Activated CD8-positive, alpha-beta memory T cell treated with anti-CD3 and anti-CD28 coated beads for 36 hours (primary cell): ENCODE data around the gene PAQR5. TPM values are rescaled to one million over a fixed set of nuclear protein-coding genes. Genes with fewer than 3 reads are reported as not detected.
"Not testable (repeated sequence)": the region's sequence is repeated elsewhere in the genome, so short reads cannot be mapped to it uniquely, and the experiment has no call there.

ENCODE experiments used
- CTCF ChIA-PET: fragments of 350-600 bp; sonication (Branson Sonifier 250); formaldehyde crosslinking; loops from one replicate; lab custom pipeline; 2021; ENCODE audit warnings: antibody characterized with exemption; lab: Charles Lee
- POLR2A ChIA-PET: fragments of 350-600 bp; sonication (Branson Sonifier 250); formaldehyde crosslinking; loops from one replicate; lab custom pipeline; 2021; ENCODE audit warnings: antibody characterized with exemption; lab: Charles Lee
- total RNA-seq, 2 experiments: library from RNA; stranded (reverse); gene quantifications; one replicate each; pipeline ENCODE4 v1.2.3, GENCODE V29; 2021

The PAQR5 gene
- total RNA-seq, 2 experiments from 2014 or later: 0.13 TPM; not detected in 1

DNA sequence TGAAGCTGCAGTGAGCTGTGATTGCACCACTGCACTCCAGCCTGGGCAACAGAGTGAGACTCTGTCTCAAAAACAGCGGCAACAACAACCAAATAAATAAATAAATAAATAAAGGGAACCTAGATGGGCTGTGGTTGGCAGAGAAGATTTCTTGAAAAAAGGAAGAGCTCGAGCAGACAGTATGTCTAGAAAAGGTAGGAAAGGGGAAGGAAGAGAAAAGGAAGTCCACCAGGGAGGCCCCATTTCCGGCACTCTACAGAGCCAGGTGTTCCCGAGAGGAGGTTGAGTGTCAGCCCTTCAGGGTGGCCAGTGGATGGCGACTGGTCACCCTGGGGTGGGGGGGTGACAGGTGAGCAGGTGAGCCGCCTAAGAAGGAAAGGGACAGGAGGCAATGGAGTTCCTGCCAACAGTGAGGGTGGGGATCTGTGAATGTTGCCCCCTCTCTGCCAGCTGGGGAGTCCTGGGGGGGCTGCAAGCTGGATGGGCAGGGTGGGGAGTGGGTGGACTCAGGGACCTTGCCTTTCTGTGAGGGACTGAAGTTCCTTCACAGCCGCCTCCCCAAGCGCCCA, 14.8 kb downstream of the PAQR5 start:
- POLR2A ChIA-PET: no interaction called here
- CTCF ChIA-PET: no interaction called here

DNA sequence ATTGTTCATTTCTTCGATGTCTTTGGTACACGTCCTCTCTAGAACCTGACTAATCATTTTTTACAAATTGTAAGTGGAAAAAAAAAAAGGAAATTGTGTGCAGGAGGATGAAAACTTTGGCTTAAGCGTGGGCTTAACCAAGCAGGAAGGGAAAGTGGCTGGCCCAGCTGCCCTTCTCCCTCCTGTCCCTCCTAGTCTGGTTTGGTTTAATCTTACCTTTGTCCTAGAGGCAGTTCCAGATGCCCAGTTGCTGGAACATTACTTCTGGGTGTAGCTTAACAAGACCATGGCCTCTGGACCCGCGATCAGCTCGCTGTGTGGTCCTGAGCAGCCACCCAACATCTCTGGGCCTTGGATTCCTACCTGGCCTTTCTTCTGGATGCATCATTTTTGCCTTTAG, 15.4 kb downstream of the PAQR5 start:
- CTCF ChIA-PET: no interaction called here
- POLR2A ChIA-PET: no interaction called here

DNA sequence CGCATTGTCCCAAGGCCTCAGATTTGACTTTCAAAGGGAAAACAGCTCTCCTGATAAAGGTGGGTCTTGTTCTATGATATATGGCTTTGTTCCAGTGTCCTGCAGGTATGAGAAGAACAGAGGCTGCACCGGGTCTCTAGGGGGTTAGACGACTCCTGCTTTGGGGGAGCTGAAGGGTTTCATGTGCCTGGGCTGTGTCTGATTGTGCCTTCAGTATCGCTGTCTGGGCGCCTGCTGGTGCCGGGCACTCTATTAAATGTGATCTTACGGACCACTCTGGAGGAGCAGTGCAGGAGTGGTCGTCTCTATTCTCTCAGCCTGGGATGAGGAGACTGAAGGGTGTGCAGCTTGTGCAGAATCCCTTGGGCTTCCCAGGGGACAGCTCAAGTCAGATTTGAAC, 16.0 kb downstream of the PAQR5 start:
- POLR2A ChIA-PET: no interaction called here
- CTCF ChIA-PET: no interaction called here

DNA sequence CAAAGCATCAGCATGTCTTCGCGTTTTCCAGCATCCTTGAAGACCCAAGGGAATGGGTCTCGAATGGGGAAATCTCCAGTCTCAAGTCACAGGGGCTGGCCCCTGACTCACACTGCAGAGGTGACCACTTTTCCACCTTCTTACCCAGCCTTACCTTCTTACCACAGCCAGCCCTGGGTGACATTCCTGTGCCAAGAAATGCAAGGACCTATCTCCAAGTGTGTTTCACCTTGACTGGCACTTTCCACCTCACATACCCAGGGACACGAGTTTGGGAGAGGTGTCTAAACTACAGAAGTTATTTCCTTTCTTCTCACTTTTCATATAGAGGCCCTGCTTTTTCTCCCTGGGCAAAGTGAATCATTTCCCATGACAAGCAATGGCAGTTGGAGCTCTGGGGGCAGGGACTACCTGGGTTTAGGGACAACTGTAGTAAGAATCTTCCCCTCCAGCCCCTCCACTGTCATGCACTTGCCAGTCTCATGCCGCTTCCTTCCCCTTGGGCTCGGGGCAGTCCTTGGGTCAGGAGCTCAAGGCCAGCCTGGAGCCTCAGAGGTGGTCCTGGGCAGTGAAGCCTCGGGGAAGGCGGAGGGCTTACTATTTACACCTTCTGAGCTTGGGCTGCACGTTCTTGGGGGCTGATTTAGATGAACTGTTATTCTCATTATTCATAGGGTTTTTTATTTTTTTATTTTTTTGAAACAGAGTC, 16.8 kb downstream of the PAQR5 start:
- POLR2A ChIA-PET: no interaction called here
- CTCF ChIA-PET: no interaction called here

DNA sequence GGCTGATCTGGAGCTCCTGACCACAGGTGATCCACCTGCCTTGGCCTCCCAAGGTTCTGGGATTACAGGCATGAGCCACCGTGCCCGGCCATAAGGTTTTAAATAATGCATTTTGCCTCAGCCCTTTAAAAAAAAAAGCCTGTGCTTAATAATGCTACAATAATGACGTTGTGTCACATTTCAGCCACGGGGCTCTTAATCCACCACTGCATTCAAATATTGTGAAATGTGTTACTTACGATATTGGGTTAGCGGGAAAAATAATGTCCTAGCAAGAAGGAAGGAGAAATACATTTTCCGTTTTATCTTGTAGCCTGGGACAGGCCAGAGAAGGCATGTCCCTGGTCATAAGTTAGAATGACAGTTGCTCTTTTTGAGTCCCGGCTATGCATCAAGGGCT, 17.6 kb downstream of the PAQR5 start:
- CTCF ChIA-PET: no interaction called here
- POLR2A ChIA-PET: no interaction called here

DNA sequence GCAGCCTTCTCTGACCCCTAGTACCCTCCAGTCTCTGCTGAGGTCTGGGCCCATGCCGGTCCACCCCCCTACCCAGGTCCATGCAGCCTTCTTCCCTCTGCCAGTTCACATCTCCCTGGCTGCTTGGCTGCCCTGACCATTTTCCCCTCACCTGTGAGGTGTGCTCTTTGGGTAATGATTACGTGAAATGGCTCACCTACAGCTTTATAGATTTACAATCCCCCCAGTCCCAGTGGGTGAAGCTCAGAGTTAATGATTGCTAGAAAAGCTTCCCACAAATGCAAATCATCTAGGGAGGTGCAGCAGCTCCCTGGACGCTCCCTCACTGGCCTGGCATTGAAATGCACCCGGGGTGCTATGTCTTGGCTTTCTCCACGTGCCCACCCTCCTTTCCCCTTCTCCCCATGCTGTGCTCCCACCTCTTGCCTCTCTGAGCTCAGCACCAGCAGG, 18.7 kb downstream of the PAQR5 start:
- ChIA-PET CTCF (no interaction called here), POLR2A (no interaction called here)

DNA sequence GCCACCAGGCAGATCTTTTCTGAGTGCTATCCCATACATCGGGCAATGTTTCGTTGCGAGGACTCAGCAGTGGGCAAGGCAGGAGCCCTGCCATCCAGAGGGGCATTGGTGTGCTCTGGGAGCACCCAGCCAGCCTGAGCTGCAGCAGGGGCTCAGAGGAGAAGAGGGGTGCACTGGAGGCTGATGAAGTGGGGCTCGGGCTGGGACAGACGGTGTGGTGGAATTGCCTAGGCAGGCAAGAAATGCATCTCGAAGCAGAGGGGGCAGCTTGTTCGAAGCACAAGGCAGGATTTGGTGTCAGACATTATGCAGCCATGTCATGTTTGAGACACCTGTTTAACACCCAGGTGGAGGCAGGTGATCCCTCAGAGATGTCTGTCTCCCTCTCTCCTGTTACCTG, 19.3 kb downstream of the PAQR5 start:
- ChIA-PET CTCF (no interaction called here), POLR2A (no interaction called here)

DNA sequence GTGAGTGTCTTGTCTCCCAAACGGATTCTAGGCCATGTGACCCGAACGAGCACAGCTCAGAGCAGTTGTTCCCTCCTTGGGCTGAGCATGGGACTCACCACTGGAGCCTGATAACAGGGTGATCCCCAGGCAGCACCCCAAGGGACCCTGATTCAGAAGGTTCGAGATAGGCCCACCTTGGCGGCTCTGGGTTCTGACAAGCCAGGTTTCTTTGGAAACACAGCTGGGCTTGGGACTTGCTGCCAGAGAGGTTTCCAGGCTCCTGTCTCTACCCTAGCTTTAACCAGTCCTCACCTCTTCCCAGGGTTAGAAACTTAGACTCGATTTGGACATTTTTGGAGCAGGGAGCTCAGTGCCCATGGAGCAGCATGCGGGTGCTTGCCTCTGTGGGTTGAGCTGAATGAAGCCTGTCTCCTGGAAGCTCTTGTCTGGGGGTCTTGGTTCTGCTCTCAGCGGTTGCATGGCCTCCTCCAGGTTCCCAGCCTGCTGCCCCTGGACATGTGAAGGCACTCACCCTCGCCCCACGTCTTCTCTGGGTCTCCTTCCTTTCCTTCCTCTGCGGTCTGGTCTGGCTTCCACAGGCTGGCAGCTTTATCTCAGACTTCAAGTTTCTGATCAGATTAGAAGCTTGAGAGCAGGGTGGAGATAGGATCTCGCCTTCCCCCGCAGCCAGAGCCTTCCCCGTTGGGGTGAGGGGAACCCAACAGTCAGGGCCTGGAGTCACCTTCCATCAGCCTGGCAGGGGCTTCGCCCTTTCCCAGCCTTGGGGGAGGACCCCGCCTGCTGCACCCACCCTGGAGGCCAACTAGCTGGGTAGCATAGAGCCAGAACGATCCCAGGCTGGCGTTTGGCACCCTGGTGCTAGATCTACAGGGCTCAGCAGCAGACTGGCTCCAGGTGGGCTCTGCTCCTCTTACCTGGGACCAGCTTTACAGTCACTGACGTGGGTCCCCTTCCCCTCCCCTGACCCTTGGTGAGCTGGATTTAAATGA, 21.0 kb downstream of the PAQR5 start:
- ChIA-PET POLR2A (no interaction called here), CTCF (no interaction called here)

DNA sequence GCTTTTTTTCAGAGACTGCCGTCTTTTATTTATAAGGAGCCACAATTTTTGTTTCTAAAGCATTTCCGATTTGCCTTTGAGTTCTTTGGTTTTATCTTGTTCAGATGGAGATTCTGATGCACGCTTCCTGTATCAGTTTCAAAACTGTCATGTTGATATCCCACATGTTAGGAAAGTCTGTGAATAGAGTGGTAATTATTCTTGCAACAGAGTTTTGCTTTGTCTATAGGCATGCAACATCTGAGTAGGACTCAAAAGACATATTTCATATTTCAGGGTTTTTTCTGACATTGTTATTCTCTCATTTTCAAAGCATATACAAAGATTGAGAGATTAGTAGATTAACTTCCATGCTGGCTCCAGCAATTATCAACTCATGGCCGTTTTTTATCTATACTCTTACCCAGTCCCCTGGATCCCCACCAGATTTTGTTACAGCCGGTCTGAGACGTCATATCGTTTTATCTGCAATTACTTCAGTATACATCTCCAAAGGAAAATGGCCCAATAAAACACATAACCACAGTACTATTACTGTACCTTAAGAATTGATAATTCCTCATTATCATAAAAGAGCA, 22.4 kb downstream of the PAQR5 start:
- ChIA-PET POLR2A (no interaction called here), CTCF (no interaction called here)

DNA sequence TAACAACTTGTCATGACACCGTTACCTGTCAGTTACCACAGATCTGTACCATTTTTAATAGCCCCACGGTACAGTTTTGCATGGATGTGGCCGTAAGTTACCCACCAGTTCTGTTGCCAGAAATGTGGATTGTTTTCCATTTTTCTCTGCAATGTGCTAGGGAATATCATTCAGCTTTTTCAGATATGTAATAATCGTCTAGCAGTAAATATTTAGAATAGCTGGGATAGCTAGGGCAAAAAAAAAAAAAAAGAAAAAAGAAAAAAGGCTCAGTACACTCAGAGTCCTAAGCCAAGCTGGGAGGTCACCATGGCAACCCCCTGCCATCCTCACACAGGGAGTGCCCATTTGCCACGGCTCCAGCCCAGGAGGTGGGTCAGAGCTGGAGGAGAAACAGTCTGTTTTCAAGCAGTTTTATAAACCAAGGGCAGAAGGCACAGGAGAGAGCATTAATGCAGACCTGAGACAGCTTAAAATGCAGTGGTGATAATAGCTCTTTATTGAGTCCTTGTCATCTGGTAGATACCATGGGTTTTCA, 25.2 kb downstream of the PAQR5 start:
- CTCF ChIA-PET: no interaction called here
- POLR2A ChIA-PET: no interaction called here

DNA sequence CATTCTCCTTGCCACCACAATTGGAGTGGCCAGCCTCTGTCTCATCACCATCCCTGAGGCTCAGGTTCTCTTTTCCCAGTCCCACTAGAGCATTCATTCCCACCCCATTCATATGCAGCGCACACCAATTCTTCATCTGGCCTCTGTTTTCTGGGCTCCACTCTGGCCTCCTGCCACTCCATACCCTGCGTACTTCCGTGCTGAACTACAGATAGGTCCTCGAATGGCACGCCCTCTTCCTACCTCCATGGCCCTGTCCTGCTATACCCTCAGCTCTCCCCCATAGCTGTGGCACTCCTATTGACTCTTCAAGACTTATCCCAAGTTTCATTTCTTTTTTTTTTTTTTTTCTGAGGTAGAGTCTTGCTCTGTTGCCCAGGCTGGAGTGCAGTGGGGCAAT, 25.9 kb downstream of the PAQR5 start:
- CTCF ChIA-PET: no interaction called here

DNA sequence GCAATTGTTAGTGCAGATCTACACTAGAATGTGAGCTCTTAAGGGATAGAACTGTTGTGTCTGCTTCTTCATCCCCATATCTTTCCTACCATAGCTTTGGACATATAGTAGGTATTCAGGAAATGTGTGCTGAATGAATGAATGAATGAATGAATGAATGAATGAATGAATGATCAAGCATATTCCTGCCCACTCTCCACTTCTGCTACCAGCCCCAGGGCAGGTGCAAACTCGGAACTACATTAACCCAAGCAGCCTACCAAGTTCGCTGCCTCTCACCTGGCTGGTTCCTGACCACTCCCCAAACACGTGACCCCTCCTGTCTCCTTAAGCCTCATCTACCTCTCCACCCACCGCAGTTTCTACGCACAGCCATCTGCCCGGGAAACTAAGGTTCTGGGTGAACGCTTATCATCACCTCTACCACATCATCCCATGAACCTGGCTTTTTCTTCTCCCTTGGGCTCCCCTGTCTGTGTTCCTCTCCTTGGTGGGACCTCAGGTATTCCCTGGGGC, 26.8 kb downstream of the PAQR5 start:
- CTCF ChIA-PET: no interaction called here
- POLR2A ChIA-PET: no interaction called here

More for the DNA sequence above, 25.9 kb downstream of the PAQR5 start:
- POLR2A ChIA-PET: no interaction called here

DNA sequence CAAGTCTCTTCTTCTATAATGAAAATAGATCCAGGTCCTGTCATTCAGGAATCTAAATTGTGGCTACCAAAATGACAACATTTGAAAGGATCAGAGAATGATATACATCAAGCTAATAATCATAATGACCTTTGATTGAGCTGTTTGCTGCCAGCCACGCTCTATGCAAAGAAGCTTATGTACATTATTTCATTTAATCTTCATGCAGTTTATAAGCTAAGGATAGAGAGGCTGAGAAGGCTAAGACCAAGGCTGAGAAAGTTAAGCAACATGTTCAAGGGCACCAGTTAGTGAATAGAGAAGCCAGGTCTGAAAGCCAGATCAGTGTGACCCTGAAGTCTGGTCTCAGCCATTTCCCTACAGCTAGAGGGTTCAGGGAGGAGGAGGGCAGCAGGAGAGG, 29.4 kb downstream of the PAQR5 start:
- ChIA-PET POLR2A (no interaction called here), CTCF (no interaction called here)

DNA sequence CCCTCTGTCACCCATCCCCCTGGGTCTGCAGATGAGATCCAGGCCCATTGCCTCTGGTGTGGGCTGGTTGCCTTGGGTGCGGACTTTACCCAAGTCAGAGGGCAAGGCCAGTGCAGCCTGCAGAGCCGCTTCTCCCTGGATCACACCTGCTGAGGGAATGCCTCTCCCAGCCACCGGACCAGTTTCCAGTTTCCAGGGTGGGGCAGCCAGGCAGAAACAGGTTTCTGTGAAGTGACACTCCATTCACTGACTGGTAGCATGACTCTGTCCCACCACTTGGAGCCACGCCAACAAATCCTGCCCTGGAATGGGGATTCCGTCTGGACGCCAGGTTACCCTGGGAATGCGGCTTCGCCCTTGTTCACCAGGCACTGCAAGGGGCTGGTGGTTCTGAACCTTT, 30.0 kb downstream of the PAQR5 start:
- ChIA-PET POLR2A (no interaction called here), CTCF (no interaction called here)

DNA sequence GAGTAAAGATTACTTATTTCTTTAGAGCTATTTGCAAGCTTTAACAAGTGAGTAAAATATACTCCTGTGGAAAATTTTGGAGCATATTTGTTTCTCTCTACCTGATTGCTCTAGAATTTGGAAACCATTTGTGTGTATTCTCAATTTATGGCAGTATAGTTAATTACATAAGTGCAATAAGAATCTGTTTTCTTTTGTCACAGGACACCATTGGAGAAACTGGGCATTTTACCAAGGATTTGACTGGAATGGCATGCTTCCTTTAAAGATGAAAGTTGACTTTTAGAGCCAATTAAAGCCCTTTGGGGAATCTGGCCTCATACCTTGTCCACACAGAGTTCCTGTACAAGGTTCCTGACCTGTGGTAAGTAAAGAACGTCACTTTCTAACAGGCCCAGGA, 38.4 kb downstream of the PAQR5 start:
- ChIA-PET CTCF (no interaction called here), POLR2A (no interaction called here)

DNA sequence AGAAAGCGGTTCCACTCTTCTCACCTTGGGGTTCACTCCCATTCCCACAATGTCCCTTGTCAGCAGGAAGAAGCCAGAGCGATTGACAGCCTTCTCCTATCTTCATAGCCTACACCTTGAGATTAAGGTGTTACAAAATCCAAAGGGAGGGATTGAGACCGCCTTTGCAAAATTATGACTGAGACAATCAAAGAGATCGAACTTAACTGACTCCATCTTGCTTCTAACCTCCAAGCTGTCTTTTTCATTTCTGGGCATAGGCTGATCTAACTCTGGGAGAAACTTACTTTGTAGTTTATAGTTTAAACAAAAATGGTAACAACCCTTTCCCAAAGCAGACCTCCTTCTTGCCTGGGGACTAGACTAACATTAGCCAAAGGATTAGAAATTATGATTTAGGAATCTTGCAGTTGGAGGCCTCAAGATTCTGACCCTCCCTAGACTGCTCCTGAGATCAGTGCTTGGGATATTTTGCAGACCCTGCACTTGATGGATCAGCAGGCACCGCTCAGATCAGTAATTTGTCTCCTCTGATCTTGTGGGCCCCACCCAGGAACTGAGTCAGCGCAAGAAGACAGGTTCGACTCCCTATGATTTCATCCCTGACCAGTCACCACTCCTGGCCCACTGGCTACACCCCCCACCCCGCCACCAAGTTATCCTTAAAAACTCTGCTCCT, 40.0 kb downstream of the PAQR5 start:
- ChIA-PET CTCF (no interaction called here), POLR2A (no interaction called here)

DNA sequence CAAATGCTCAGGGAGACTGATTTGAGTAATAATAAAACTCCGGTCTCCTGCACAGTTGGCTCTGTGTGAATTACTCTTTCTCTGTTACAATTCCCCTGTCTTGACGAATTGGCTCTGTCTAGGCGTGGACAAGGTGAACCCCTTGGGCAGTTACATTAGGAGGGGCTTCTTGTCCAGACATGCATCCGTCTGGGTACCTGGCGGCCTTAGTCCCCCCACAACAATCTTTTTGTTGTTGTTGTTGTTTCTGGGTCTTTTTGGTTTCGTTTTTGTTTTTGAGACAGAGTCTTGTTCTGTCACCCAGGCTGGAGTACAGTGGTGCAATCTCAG, 40.5 kb downstream of the PAQR5 start:
- POLR2A ChIA-PET, CTCF ChIA-PET: not testable (repeated sequence)

DNA sequence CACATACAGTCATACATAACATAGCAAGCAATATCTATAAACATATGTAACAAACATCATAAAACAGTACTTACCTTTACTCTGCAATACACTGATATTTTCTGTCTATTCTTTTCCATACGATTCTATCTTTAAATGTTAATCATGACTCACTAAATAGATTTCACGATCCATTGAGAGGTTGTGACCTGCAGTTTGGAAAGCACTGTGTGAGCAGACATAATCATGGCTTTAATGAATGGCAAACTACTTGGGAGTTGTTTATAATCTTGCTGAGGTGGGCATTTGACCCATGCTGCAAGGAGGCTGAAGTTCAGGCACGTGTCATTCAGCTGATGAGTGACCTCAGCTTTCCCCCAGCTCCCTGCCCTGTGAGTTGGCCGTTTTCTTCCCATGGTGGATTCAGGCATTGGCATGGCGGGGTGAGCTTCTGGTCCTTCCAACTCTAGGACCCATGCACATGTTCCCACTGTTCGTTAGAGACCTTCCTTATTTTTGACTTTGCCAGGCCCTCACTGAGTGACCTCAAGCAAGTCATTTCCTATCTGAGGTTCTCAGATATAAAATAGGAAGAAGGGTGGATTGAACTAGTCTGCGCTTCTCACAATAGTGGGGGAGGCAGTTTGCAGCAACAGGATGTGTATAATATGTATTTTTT, 41.7 kb downstream of the PAQR5 start:
- ChIA-PET CTCF (no interaction called here), POLR2A (no interaction called here)

DNA sequence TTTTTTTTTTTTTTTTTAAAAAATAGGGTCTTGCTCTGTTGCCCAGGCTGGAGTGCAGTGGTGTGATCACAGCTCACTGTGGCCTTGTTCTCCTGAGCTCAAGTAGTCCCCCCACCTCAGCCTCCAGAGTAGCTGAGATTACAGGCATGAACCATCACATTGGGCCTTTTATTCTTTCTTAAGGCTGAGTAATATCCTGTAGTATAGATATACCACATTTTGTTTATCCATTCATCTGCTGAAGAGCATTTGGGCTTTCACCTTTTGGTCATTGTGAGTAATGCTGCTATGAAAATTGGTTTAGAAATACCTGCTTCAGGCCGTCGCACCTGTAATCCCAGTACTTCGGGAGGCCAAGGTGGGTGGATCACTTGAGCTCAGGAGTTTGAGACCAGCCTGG, 42.6 kb downstream of the PAQR5 start:
- ChIA-PET CTCF (no interaction called here), POLR2A (no interaction called here)
